ENCODE measurements around the gene GALNT13. TPM values are rescaled to one million over a fixed set of nuclear protein-coding genes. Genes with fewer than 3 reads are reported as not detected.

Gene GALNT13
- total and polyA plus RNA-seq, 10 of the 15 experiments (the other 5 are each of a cell fraction or from before 2014, with no cell fraction given) = 0.04 TPM; not detected in 9

DNA sequence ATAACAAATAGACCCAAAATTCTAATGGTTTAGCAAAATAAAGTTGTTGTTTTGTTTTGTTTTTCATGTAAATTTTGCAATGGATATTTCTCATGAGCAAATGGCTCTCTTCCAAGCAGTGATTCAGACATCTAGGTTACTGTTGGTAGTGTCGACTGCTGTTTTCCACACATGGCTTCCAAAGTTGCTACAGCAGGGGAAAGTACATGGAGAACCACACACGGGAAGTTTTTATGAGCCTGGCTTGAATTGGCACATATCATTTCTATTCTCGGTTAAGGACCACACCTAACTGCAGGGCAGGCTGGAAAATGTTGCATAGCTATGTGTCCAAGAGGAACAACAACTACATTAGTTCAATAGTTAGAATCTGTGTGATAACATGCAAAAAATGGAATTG, 262.1 kb downstream of the GALNT13 start (continued):
- no peak for TF ChIP-seq NFYA (IDR thresholded peaks at IDR 0.05; ENCODE audit: borderline replicate concordance, low read depth, low read length)
- TF ChIP-seq TCF12 (IDR thresholded peaks at IDR 0.05; ENCODE audit: low read depth, low read length) = no peak
- TF ChIP-seq NFYB (IDR thresholded peaks at IDR 0.05; ENCODE audit: insufficient read depth, low read depth, low read length) = no peak
- no peak for TF ChIP-seq ESRRA (IDR thresholded peaks at IDR 0.05; ENCODE audit: low read length)
- no peak for TF ChIP-seq STAT3 (IDR thresholded peaks at IDR 0.05; ENCODE audit: low read depth, low read length)
- no peak for TF ChIP-seq POLR2A (IDR thresholded peaks at IDR 0.05; ENCODE audit: low read depth, low read length)
- no peak for TF ChIP-seq ASH2L (IDR thresholded peaks at IDR 0.05; ENCODE audit: borderline replicate concordance, low read depth)
- no peak for TF ChIP-seq SMC3 (IDR thresholded peaks at IDR 0.05; ENCODE audit: borderline replicate concordance, low read length)
- TF ChIP-seq CUX1 (IDR thresholded peaks at IDR 0.05; ENCODE audit: insufficient replicate concordance, low read depth, low read length) = no peak
- no peak for TF ChIP-seq SPI1 (IDR thresholded peaks at IDR 0.05; ENCODE audit: borderline replicate concordance, insufficient read depth, low read depth, low read length)
- no peak for TF ChIP-seq NRF1 (conservative IDR thresholded peaks at IDR 0.05; ENCODE audit: low read depth, low read length)
- TF ChIP-seq, protein P1, sequence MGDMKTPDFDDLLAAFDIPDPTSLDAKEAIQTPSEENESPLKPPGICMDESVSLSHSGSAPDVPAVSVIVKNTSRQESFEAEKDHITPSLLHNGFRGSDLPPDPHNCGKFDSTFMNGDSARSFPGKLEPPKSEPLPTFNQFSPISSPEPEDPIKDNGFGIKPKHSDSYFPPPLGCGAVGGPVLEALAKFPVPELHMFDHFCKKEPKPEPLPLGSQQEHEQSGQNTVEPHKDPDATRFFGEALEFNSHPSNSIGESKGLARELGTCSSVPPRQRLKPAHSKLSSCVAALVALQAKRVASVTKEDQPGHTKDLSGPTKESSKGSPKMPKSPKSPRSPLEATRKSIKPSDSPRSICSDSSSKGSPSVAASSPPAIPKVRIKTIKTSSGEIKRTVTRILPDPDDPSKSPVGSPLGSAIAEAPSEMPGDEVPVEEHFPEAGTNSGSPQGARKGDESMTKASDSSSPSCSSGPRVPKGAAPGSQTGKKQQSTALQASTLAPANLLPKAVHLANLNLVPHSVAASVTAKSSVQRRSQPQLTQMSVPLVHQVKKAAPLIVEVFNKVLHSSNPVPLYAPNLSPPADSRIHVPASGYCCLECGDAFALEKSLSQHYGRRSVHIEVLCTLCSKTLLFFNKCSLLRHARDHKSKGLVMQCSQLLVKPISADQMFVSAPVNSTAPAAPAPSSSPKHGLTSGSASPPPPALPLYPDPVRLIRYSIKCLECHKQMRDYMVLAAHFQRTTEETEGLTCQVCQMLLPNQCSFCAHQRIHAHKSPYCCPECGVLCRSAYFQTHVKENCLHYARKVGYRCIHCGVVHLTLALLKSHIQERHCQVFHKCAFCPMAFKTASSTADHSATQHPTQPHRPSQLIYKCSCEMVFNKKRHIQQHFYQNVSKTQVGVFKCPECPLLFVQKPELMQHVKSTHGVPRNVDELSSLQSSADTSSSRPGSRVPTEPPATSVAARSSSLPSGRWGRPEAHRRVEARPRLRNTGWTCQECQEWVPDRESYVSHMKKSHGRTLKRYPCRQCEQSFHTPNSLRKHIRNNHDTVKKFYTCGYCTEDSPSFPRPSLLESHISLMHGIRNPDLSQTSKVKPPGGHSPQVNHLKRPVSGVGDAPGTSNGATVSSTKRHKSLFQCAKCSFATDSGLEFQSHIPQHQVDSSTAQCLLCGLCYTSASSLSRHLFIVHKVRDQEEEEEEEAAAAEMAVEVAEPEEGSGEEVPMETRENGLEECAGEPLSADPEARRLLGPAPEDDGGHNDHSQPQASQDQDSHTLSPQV (IDR thresholded peaks at IDR 0.05) = no peak
- no peak for TF ChIP-seq ZSCAN29 (IDR thresholded peaks at IDR 0.05)

All from GM12878 (cell line).